Nephron progenitor cell (in vitro differentiated cells): Measurements from ENCODE around the gene SLC45A3.
A peak's percentile ranks its signal among the peaks of the same experiment; 100 is the strongest.

ENCODE experiments used
- DNase-seq: peaks from one replicate; pipeline ENCODE4 v3.0.0; 2021
- H3K27ac Mint-ChIP-seq: 2 replicates; pipeline ENCODE4 v1.8.0; 2021; ENCODE audit warnings: mild to moderate bottlenecking, moderate library complexity, mixed read lengths
- H3K27me3 Mint-ChIP-seq: 2 replicates; pipeline ENCODE4 v1.8.0; 2021; ENCODE audit warnings: mild to moderate bottlenecking, low read depth, mixed read lengths; ENCODE audit not compliant: poor library complexity
- H3K36me3 Mint-ChIP-seq: 2 replicates; pipeline ENCODE4 v1.8.0; 2021; ENCODE audit warnings: low read depth, mixed read lengths
- H3K4me1 Mint-ChIP-seq: 2 replicates; pipeline ENCODE4 v1.8.0; 2021; ENCODE audit warnings: mixed read lengths
- H3K4me3 Mint-ChIP-seq: 2 replicates; pipeline ENCODE4 v1.8.0; 2021; ENCODE audit warnings: mild to moderate bottlenecking, moderate library complexity, mixed read lengths
- H3K9me3 Mint-ChIP-seq: 2 replicates; pipeline ENCODE4 v1.8.0; 2021; ENCODE audit warnings: mild to moderate bottlenecking, moderate library complexity, mixed read lengths
- TF ChIP-seq, protein P1 (sequence below): fragments of 200-600 bp; sonication (generic); IDR thresholded peaks from 2 replicates; pipeline ENCODE4 v1.5.0; 2021; ENCODE audit warnings: antibody characterized with exemption

Gene SLC45A3

DNA sequence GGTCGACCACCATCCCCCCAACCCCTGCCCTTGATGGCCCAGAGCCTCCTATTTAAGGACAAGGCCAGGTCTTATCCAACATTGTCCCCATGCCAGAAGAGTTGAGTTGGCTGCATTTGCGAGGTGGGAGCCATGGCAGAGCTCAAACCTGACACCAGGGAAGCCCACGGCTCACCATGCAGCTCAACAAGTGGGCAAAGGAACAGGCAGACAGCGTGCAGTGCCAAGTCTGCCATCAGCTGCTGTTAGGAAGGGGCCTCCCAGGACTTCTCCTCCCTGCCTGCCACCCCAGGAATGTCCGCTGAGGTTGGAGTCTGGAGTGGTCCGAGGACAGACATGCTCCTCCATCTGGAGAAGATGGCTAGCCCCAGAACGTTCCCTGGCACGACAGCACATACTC, 19.9 kb downstream of the SLC45A3 start:
- TF ChIP-seq, protein P1, sequence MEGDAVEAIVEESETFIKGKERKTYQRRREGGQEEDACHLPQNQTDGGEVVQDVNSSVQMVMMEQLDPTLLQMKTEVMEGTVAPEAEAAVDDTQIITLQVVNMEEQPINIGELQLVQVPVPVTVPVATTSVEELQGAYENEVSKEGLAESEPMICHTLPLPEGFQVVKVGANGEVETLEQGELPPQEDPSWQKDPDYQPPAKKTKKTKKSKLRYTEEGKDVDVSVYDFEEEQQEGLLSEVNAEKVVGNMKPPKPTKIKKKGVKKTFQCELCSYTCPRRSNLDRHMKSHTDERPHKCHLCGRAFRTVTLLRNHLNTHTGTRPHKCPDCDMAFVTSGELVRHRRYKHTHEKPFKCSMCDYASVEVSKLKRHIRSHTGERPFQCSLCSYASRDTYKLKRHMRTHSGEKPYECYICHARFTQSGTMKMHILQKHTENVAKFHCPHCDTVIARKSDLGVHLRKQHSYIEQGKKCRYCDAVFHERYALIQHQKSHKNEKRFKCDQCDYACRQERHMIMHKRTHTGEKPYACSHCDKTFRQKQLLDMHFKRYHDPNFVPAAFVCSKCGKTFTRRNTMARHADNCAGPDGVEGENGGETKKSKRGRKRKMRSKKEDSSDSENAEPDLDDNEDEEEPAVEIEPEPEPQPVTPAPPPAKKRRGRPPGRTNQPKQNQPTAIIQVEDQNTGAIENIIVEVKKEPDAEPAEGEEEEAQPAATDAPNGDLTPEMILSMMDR: no peak
- Mint-ChIP-seq H3K9me3 (no peaks in the 10 kb centered on the region), H3K27me3 (peaks cover 13% of the 10 kb centered on the region), H3K4me3 (no peak overlapping the region), H3K4me1 (peaks cover 40% of the 10 kb centered on the region), H3K27ac (no peak overlapping the region), H3K36me3 (no peaks in the 10 kb centered on the region)
- no peak for DNase-seq

GRCh38 chr1:205658943-205659581, 21.2 kb downstream of the SLC45A3 start:
- Mint-ChIP-seq H3K27me3 (peaks cover 8% of the 10 kb centered on the region), H3K4me3 (no peak overlapping the region), H3K4me1 (peaks cover 35% of the 10 kb centered on the region), H3K27ac (no peak overlapping the region), H3K36me3 (no peaks in the 10 kb centered on the region), H3K9me3 (no peaks in the 10 kb centered on the region)
- TF ChIP-seq, protein P1: peak; percentile 80
- peak; percentile 85 for DNase-seq

GRCh38 chr1:205656236-205656635, 24.1 kb downstream of the SLC45A3 start:
- DNase-seq: no peak
- no peak overlapping the region for H3K27ac Mint-ChIP-seq
- peaks cover 4% of the 10 kb centered on the region for H3K27me3 Mint-ChIP-seq
- TF ChIP-seq, protein P1: no peak
- no peaks in the 10 kb centered on the region for H3K9me3 Mint-ChIP-seq
- peaks cover 20% of the 10 kb centered on the region for H3K4me1 Mint-ChIP-seq
- H3K4me3 Mint-ChIP-seq: no peak overlapping the region
- no peaks in the 10 kb centered on the region for H3K36me3 Mint-ChIP-seq

DNA sequence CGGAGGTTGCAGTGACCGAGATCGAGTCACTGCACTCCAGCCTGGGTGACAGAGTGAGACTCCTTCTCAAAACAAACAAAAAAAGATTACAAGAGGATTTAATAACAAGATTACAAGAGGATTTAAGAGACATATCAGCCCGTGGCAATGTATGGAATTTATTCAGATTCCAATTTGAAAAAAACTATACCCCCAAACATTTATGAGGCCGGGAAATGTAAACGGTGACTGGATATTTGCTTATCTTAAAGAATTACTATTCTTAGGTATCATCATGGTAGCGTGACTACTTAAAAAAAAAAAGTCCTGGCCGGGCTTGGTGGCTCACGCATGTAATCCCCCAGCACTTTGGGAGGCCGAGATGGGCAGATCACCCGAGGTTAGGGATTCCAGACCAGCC, 27.3 kb downstream of the SLC45A3 start:
- Mint-ChIP-seq H3K9me3 (no peaks in the 10 kb centered on the region), H3K27ac (no peak overlapping the region), H3K4me3 (no peak overlapping the region), H3K27me3 (peaks cover 3% of the 10 kb centered on the region), H3K4me1 (peaks cover 32% of the 10 kb centered on the region), H3K36me3 (no peaks in the 10 kb centered on the region)
- DNase-seq: no peak
- TF ChIP-seq, protein P1: no peak

DNA sequence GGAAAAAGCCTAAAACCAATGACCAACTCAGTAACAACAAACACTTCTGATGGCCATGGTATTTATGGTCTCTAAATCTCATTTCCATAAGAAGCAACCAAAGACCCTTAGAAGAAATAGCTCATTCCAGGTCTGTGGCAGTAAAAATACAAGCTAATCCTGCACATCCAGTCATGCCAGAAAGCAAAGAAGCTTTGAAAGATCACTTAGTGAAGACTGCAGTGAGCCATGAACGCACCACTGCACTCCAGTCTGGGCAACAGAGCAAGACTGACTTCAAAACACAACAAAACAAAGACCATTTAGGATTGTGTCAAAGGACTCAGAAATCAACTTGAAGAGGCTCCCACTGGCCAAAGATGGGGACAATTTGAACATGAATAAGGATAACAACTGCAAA, 30.1 kb downstream of the SLC45A3 start:
- Mint-ChIP-seq H3K9me3 (peaks cover 12% of the 10 kb centered on the region), H3K4me1 (peaks cover 45% of the 10 kb centered on the region), H3K4me3 (peak overlapping the region; percentile 31), H3K27ac (peak overlapping the region; percentile 94), H3K36me3 (peaks cover 10% of the 10 kb centered on the region), H3K27me3 (peaks cover 3% of the 10 kb centered on the region)
- TF ChIP-seq, protein P1: no peak
- no peak for DNase-seq

DNA sequence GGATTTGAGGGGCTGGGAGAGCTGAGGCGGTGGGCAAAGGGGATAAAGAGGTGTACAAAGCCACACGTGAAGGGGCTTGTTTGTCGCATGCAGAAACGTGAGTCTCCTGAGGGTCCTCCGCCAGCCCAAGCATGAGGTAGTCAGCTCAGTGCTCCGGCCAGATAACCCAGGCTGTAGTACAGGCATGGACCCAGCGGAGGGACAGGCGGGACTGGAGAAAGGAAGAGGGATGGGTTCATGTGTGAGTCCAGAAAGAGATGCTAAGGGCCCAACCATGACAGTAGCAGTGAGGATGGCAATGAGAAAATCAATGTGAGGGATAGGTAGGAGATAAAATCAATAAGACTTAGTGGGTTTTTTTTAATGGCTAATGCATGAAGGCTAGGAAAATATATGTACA, 34.8 kb downstream of the SLC45A3 start:
- no peak for DNase-seq
- H3K4me1 Mint-ChIP-seq: peaks cover 55% of the 10 kb centered on the region
- TF ChIP-seq, protein P1: no peak
- no peak overlapping the region for H3K4me3 Mint-ChIP-seq
- peak overlapping the region; percentile 16 for H3K27ac Mint-ChIP-seq
- H3K27me3 Mint-ChIP-seq: peaks cover 3% of the 10 kb centered on the region
- H3K36me3 Mint-ChIP-seq: peaks cover 13% of the 10 kb centered on the region
- H3K9me3 Mint-ChIP-seq: peaks cover 15% of the 10 kb centered on the region
